PC-9 (cell line): ENCODE data around the gene PRDX1.
"Not testable (repeated sequence)": the region's sequence is repeated elsewhere in the genome, so short reads cannot be mapped to it uniquely, and the experiment has no call there.

Source experiments
- CTCF ChIP-seq: fragments of 200-600 bp; sonication (generic); conservative IDR thresholded peaks from 2 replicates; pipeline ENCODE4 v1.6.1; 2017; ENCODE audit warnings: mixed run types, antibody characterized with exemption, mild to moderate bottlenecking, moderate library complexity
- EZH2 ChIP-seq: fragments of 200-600 bp; sonication (generic); IDR thresholded peaks from 2 replicates; pipeline ENCODE4 v1.8.0; 2017; ENCODE audit warnings: antibody characterized with exemption, low read depth

GRCh38 chr1:45523516-45523915, 1.8 kb upstream of the PRDX1 start:
- TF ChIP-seq CTCF, EZH2: not testable (repeated sequence)
